SW480 (cell line): ENCODE data around the gene ATF4.

ENCODE experiments used
- DNase-seq: peaks from one replicate; pipeline ENCODE4 v3.0.0-alpha.2; 2016; ENCODE audit warnings: low spot score

ATF4 gene

GRCh38 chr22:39528681-39529486 is 8.5 kb downstream of the ATF4 start:
- DNase-seq = peak; percentile 93

- no peak for DNase-seq
Measured at GRCh38 chr22:39529487-39529851, 9.1 kb downstream of the ATF4 start.

GRCh38 chr22:39530116-39530515 is 9.8 kb downstream of the ATF4 start:
- no peak for DNase-seq

- DNase-seq = no peak
Measured at GRCh38 chr22:39530692-39531331, 10.4 kb downstream of the ATF4 start.

- peak; percentile 99 for DNase-seq
Measured at GRCh38 chr22:39532215-39533073, 12.1 kb downstream of the ATF4 start, which contains the start of gene RPS19BP1. Gene RPS19BP1, minus strand, starts transcription at chr22:39532748. Its CDS starts 10 bp downstream, at chr22:39532738.

- no peak for DNase-seq
Measured at GRCh38 chr22:39534092-39534506, 13.7 kb downstream of the ATF4 start.

- peak; percentile 49 for DNase-seq
Measured at GRCh38 chr22:39534591-39535356, 14.4 kb downstream of the ATF4 start.

- no peak for DNase-seq
Measured at GRCh38 chr22:39535357-39535725, 15.0 kb downstream of the ATF4 start.

- no peak for DNase-seq
Measured at GRCh38 chr22:39535831-39536449, 15.6 kb downstream of the ATF4 start.

GRCh38 chr22:39536711-39537110 is 16.3 kb downstream of the ATF4 start:
- no peak for DNase-seq

- DNase-seq = no peak
Measured at GRCh38 chr22:39537975-39538374, 17.6 kb downstream of the ATF4 start.

GRCh38 chr22:39543095-39543494 is 22.7 kb downstream of the ATF4 start:
- DNase-seq = no peak

GRCh38 chr22:39545386-39546365 is 25.3 kb downstream of the ATF4 start:
- DNase-seq = no peak

- DNase-seq = no peak
Measured at GRCh38 chr22:39546889-39547586, 26.7 kb downstream of the ATF4 start.

- no peak for DNase-seq
Measured at GRCh38 chr22:39547587-39547947, 27.2 kb downstream of the ATF4 start.

- no peak for DNase-seq
Measured at GRCh38 chr22:39553429-39553828, 33.1 kb downstream of the ATF4 start.

GRCh38 chr22:39554151-39554550 is 33.8 kb downstream of the ATF4 start:
- DNase-seq = no peak

- no peak for DNase-seq
Measured at GRCh38 chr22:39556970-39557841, 36.8 kb downstream of the ATF4 start.
